Measurements from ENCODE around the gene TRIP12.

The TRIP12 gene

GRCh38 chr2:229731363-229731762, 190.4 kb downstream of the TRIP12 start:
- TF ChIP-seq POLR2AphosphoS5 (IDR thresholded peaks at IDR 0.05; ENCODE audit: low read depth, low read length), result no peak
- no peak for TF ChIP-seq TAF1 (IDR thresholded peaks at IDR 0.05; ENCODE audit: borderline replicate concordance, insufficient read depth, low read length)
- no peak for TF ChIP-seq SIN3A (IDR thresholded peaks at IDR 0.05; ENCODE audit: borderline replicate concordance, insufficient read depth, low read length)
- TF ChIP-seq, protein P1, sequence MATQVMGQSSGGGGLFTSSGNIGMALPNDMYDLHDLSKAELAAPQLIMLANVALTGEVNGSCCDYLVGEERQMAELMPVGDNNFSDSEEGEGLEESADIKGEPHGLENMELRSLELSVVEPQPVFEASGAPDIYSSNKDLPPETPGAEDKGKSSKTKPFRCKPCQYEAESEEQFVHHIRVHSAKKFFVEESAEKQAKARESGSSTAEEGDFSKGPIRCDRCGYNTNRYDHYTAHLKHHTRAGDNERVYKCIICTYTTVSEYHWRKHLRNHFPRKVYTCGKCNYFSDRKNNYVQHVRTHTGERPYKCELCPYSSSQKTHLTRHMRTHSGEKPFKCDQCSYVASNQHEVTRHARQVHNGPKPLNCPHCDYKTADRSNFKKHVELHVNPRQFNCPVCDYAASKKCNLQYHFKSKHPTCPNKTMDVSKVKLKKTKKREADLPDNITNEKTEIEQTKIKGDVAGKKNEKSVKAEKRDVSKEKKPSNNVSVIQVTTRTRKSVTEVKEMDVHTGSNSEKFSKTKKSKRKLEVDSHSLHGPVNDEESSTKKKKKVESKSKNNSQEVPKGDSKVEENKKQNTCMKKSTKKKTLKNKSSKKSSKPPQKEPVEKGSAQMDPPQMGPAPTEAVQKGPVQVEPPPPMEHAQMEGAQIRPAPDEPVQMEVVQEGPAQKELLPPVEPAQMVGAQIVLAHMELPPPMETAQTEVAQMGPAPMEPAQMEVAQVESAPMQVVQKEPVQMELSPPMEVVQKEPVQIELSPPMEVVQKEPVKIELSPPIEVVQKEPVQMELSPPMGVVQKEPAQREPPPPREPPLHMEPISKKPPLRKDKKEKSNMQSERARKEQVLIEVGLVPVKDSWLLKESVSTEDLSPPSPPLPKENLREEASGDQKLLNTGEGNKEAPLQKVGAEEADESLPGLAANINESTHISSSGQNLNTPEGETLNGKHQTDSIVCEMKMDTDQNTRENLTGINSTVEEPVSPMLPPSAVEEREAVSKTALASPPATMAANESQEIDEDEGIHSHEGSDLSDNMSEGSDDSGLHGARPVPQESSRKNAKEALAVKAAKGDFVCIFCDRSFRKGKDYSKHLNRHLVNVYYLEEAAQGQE (IDR thresholded peaks at IDR 0.05; ENCODE audit: insufficient read depth in 1 of 2, low read depth in 2 of 2, low read length in 2 of 2), result no peak
- TF ChIP-seq FOXP2 (optimal IDR thresholded peaks at IDR 0.05; ENCODE audit: borderline replicate concordance, extremely low read depth, extremely low read length, insufficient read depth), result no peak

- no peak for TF ChIP-seq POLR2AphosphoS5 (IDR thresholded peaks at IDR 0.05; ENCODE audit: low read depth, low read length)
- no peak for TF ChIP-seq TAF1 (IDR thresholded peaks at IDR 0.05; ENCODE audit: borderline replicate concordance, insufficient read depth, low read length)
- TF ChIP-seq, protein P1 (IDR thresholded peaks at IDR 0.05; ENCODE audit: insufficient read depth in 1 of 2, low read depth in 2 of 2, low read length in 2 of 2), result no peak
- no peak for TF ChIP-seq FOXP2 (optimal IDR thresholded peaks at IDR 0.05; ENCODE audit: borderline replicate concordance, extremely low read depth, extremely low read length, insufficient read depth)
- no peak for TF ChIP-seq SIN3A (IDR thresholded peaks at IDR 0.05; ENCODE audit: borderline replicate concordance, insufficient read depth, low read length)
Observed at GRCh38 chr2:229728370-229728769, 193.4 kb downstream of the TRIP12 start.

DNA sequence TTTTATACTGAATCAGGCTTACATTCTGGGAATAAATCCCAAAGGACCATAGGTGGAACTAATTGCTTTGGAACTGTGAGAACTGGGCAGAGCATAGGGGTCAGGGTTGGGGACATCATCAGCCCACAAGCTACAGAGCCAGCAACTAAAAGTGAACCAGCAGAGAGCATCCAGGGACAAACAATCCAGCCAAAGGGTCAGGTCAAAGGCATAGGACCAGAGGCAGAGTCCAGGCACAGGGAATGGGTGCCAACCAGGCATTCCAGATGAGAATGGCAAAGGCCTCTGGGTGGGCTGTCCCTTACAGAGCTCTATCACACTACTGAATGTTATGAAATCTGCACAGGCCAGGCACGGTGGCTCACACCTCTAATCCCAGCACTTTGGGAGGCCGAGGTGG, 195.2 kb downstream of the TRIP12 start:
- TF ChIP-seq FOXP2 (optimal IDR thresholded peaks at IDR 0.05; ENCODE audit: borderline replicate concordance, extremely low read depth, extremely low read length, insufficient read depth), result no peak
- no peak for TF ChIP-seq POLR2AphosphoS5 (IDR thresholded peaks at IDR 0.05; ENCODE audit: low read depth, low read length)
- TF ChIP-seq TAF1 (IDR thresholded peaks at IDR 0.05; ENCODE audit: borderline replicate concordance, insufficient read depth, low read length), result no peak
- no peak for TF ChIP-seq SIN3A (IDR thresholded peaks at IDR 0.05; ENCODE audit: borderline replicate concordance, insufficient read depth, low read length)
- TF ChIP-seq, protein P1 (IDR thresholded peaks at IDR 0.05; ENCODE audit: insufficient read depth in 1 of 2, low read depth in 2 of 2, low read length in 2 of 2), result no peak

GRCh38 chr2:229725716-229726574, 195.9 kb downstream of the TRIP12 start:
- TF ChIP-seq, protein P1 (IDR thresholded peaks at IDR 0.05; ENCODE audit: insufficient read depth in 1 of 2, low read depth in 2 of 2, low read length in 2 of 2), result no peak
- TF ChIP-seq FOXP2 (optimal IDR thresholded peaks at IDR 0.05; ENCODE audit: borderline replicate concordance, extremely low read depth, extremely low read length, insufficient read depth) (no peak), SIN3A (IDR thresholded peaks at IDR 0.05; ENCODE audit: borderline replicate concordance, insufficient read depth, low read length) (no peak), POLR2AphosphoS5 (IDR thresholded peaks at IDR 0.05; ENCODE audit: low read depth, low read length) (no peak), TAF1 (IDR thresholded peaks at IDR 0.05; ENCODE audit: borderline replicate concordance, insufficient read depth, low read length) (no peak)

All from PFSK-1 (cell line).